Endothelial cell of hepatic sinusoid (primary cell): Measurements from ENCODE around the gene MBLAC2.

Experiments used
- in situ Hi-C: cut with HindIII; loops from 2 replicates; pipeline ENCODE4 v1.10.0; 2017; ENCODE audit warnings: low sequenced_read_pairs

MBLAC2 gene

DNA sequence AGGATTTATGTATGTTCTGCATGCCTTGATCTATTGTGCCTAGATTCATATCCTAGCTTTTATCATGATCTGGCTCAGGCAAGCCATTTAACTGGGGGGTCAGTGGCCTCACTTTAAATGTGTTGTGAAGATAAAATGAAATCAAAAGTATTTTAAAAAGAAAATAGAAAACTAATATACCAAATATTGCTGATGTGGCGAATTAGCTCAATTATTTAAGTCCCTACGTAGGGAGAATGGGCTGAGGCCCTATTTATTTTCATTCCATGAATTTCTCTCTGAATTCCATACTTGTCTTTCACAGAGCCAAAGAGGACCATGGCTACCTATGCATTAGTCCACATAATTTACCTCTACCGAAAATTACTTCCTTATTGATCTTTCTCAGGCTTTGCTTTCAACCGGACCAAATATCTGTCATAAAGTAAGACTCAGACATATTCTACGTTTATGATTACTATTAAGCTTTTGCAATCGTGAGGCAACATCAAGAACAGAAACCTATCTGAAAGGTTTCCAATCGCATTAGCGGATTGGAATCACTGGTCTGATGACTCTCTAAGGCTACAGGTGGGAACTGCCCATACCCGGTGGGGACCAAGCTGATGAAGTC lies 1.7 kb downstream of the MBLAC2 start:
- in situ Hi-C loops: no loop called here

DNA sequence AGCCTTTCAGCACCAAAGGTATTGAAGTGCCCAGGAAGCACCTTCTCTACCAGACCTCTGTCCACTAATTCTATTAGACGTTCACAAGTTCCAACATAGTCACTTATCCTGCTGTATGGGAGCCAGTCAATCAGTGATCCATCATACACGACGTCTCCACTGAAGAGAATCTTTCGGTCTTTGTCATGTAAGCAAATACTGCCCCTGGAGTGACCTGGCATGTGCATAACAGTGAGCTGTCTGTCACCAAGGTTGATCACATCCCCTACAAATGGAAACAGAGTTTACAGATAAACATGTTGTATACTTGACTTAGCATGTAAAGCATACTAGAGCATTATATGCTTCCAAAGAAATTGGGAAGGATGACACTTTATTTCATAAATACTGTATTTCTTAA lies 13.3 kb downstream of the MBLAC2 start:
- in situ Hi-C loops: no loop called here

DNA sequence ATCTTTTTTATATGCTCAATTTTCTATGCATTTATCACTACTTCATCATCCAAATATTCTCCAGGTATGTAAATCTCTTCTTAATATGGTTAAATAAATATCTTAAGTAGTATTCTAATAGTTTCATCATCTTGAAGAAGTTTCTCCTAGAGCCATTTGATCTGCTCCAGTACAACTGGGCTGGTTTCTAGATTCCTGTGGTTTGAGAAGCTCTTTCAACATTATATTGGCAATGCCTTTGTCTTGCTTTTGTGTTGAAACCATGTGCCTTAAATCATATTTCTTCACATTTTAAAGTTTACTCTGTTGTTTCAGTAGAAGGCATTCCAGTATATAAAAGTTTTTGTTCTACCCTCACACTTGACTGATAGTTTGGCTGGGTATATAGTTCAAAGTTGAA lies 27.6 kb downstream of the MBLAC2 start:
- in situ Hi-C loops: no loop called here

DNA sequence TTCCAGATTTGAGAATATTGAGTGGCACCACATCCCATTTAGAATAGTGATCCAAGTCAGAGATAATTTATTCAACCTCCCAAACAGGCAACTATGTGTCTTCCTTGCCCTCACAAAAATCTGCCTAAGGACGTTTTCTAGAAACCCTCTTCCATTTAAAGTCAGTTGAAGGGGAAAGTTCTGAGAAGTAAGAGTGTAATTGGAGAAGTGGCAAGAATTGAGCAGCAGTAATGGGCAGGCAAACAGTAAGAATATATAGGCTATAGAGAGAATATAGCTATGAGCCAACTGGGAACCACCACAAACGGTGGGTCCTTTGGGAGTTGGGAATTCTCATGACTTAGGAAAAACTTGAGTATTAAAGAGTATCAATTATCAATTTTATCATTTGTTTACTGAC lies 33.9 kb downstream of the MBLAC2 start:
- in situ Hi-C loops: no loop called here

DNA sequence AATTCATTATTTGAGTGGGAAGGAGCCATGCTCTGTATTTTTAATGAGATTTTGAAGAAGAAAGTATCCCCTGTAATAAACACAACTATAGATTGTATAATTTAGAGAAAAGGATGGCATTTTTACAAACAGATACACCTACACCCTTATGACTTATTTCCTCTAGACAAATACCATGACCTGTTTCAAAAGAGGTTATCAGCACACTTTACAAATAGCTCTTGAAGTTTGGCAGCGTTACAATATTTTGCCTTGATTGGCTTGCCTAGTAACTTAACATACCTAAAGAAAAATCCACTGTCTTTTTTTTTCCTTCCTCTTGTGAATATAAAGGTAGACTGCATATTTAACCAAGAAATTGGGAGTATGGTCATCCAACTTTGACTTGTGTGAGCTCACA lies 36.5 kb downstream of the MBLAC2 start:
- in situ Hi-C loops: no loop called here

DNA sequence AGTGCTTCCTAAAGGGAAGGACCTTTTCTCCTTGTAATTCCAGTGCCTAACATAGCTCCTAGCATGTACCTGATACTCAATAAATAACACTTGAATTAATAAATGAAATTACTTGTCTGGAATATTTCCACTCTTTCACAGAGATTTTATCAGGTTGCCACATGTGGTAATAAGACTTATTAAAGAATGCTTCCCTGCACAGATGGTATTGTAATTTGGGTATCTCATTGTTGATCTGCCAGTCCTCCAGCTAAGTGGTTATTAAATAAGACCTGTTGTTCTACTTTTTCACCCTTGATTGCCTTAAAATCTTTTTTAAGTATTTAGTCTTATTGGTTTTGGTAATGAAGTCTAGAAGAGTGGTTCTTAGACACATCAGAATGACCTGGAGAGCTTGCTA lies 36.9 kb downstream of the MBLAC2 start:
- in situ Hi-C loops: no loop called here

DNA sequence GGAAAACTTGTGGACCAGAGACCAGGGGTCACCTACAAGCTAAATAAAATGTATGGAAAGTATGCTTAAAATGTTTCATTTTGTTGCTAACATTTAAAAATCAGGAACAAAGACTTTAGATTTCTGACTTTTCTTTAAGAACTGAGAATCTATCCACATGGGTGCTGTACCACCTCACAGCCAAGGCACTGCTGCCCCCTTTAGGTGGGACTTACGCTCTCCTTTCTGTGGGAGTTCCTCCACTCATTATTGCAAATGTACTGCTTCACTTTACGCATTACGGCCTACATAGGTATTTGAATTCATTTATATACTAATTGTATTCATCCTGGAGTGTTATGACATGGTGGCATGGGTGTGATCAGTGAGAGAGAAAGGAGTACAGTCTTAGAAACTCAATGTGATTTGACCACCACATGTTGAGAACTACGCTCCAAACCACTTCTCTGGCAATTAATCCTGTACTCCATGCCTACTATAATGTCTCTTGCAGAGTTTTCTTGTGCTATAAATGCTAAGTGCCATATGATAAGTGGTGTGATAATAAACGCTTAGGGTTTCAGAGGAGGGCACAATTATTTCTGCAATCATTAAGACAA lies 40.4 kb downstream of the MBLAC2 start:
- in situ Hi-C loops: no loop called here

DNA sequence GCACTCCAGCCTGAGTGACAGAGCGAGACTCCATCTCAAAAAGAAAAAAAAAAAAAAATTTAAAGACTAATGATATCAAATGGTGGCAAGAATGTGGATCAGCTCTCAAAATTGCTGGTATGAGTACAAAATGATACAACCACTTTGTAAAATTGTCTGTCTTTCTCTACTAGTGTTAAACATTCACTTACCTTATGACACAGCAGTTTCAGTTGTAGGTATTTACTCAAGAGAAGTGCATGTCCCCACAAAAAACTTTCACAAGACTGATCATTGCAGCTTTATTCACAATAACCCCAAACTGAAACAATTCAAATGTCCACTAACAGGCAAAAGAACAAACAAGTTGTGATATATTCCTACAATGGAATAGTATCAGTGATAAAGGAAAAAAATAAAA lies 50.3 kb downstream of the MBLAC2 start:
- in situ Hi-C loops: no loop called here

DNA sequence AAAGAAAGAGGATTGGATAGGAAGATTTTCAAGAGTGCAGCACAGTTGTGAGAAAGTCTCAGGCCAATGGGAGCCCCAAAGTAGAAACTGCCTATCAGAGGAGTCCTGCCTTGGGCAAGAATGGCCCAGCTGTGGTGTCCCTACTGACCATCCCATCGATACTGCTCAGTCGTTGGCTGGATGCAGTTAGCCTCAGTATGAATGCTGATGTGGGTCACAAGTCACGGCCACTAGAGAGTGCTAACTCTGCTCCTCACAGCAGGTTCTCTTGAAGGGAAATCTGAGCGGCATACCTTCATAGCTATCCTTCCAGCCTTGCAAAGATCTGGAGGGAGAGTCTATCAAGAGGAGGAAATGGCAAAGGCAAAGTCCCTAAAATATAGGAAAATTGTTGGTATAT lies 53.4 kb downstream of the MBLAC2 start:
- in situ Hi-C loops: no loop called here

DNA sequence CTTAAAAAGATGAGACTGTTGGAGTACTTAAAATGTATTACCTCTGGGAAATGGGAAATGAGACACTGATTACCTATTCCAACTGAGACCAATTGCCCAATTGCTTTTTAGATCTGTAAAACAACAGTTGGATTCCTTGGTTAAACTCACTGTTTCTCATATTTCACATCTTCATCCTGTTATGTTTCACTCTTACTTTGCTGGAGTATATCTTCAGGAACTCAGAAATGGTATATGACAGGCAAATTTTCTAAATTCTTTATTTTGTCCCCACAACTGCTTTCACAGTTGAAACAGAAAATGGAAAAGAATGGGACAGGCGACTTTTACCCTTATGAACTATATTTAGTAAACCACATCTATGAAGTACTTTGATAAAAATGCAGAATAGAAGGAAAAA lies 56.4 kb downstream of the MBLAC2 start:
- in situ Hi-C loops: no loop called here

DNA sequence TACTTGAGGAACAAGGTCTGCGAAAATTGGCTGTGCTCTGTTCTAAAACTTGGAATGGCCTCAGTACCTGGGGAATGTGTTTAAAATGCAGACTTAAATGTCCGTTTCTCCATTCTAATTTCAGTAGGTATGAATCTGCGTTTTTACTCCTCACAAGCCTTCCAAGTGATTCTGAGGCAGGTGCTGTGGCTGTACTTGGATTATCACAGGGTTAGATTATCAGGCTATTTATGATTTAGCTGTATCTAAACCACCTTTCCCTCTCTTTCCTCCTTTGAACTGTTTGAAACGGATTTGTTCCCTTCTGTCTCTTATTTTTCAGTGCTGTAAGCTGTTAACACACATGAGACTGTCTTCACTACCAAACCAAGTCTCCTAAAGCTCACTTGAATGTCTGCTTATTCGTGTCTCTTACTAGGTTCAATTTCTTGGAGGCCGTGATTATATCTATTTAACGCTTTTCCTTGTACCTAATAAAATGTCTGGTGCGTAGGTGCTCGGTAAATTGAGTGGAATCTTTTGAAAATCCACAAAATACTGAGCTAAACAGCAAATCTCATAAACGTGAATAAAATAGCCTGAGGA lies 64.3 kb downstream of the MBLAC2 start:
- in situ Hi-C loops: no loop called here

DNA sequence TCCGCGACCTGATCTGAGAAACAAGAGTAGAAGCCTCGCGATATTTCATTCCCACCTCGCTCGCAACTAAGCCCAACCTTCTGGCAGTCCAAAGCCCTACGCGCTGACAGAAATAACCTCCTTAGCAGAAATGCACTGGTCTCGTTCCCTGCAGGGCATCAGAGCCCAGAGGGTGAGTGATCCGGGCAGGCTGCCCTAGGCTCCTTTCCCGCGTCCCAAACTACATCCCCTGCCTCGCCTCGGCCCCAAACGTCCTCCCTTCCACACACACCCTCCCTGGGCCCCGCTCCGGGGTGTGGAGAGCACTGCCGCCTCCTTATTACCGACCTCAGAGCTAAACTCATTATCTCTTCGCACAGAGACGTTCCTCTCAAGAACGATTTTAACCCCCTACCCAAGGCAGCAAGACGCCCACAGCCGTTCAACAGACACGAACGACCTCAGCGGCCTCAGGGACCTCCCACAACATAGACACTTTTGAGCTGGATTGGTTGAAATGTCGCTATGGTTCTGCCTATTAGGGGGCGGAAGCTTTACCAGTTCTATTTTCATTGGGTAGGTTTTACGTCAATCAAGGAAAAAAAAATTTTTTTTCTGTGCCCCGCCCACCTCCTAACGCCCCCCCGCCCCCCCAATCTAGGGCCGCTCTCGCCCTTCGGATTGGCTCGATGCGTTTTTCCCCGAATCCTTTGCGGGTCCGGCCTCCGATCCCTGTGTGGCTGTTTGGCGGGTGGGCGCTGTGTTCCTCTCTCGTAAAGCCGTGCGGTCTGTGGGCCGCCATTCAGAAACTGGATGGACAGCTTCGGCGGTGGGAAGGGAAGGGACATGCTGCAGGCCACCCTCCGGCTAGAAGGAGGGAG lies 65.0 kb downstream of the MBLAC2 start, which contains the start of gene CETN3:
Gene CETN3, minus strand, starts transcription at position 439 of the 860 bp plus-strand sequence. Its CDS starts 95 bp downstream, at position 344.
- in situ Hi-C loops: no loop called here

DNA sequence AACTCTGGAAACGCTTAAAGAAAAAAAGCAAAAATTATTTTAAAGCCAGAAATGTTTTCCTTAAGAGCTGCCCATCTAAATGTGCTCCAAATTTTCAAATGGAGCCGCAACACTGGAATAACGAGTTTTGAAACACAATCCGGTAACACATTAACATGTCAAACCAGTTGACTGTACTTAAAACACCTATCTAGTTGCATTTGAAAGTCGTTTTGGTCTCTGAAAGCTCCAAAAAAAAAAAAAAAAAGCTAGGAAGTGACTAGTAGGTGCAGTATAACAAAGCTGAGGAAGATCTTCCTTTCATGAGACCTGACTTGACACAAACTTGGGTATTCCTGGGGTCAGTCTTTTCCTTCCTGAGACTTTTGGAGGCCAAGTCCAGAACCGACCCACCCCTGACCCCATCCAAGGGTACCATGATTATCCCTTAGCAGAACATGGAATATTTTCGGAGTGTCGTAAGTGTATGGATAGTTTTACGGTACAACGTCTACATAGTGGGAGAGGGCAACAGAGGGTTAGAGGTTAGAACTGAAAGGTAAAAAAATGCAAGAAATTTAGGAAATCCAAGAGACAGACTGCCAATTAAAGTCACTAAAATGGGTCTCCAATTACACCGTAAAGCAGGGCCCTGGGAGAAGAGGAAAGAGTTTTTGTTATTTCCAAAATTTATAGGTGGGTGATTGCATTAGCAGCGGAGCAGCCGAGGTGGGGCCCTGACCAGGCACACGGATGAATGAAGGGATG lies 65.8 kb downstream of the MBLAC2 start:
- in situ Hi-C loops: no loop called here
